K562 (cell line): Measurements from ENCODE around the gene TMPRSS6. TPM values are rescaled to one million over a fixed set of nuclear protein-coding genes. Genes with fewer than 3 reads are reported as not detected.

Source experiments
- ATAC-seq: fragments of 200-7000 bp; cut with Tn5 transposase; 3 replicates; pipeline ENCODE4 v1.9.1; 2020; ENCODE audit warnings: moderate library complexity
- BruUV-seq: library from RNA; stranded (reverse); fragments of 400-500 nt; replicated peaks from 2 replicates; lab custom pipeline; 2021; lab: Mats Ljungman, UMichigan
- CTCF ChIA-PET: fragments of 300-600 bp; formaldehyde crosslinking; extraction: SDS; loops from one replicate; lab custom pipeline; 2021; ENCODE audit warnings: low intra/inter-chr PET ratio; lab: Yijun Ruan, JAX
- POLR2A ChIA-PET: fragments of 300-600, 350-650 bp; sonication (Branson Sonifier 250); formaldehyde crosslinking; extraction: SDS; loops from one replicate; lab custom pipeline; 2021; ENCODE audit warnings: antibody characterized with exemption, inconsistent platforms; lab: Yijun Ruan, JAX
- DNase-seq, 4 experiments: peaks; one replicate each; pipeline versions ENCODE4 v3.0.0 to v3.0.0-alpha.2; 2011 to 2018; ENCODE audit warnings: low spot score in 3 of 4, mixed read lengths in 3 of 4; ENCODE audit errors: extremely low read depth in 1 of 4
- FAIRE-seq: peaks from 2 replicates; lab custom pipeline; 2011; peaks lifted over from hg19 to GRCh38; lab: Jason Lieb, UNC
- H2AFZ ChIP-seq: 2 replicates; pipeline ENCODE4 v1.6.0; 2011; ENCODE audit warnings: low read depth, low read length, control low read depth, inconsistent platforms
- H3K27ac ChIP-seq: fragments of 200-600 bp; 3 replicates; pipeline ENCODE4 v1.8.0; 2011; ENCODE audit warnings: low read depth, mild to moderate bottlenecking, control low read depth, inconsistent platforms, low read length, moderate library complexity, mixed read lengths; ENCODE audit errors: extremely low read depth
- H3K27me3 ChIP-seq, 2 experiments: fragments of 300-600 bp in 1 of 2; 2 replicates in 1 of 2; 3 replicates in 1 of 2; pipeline versions ENCODE4 v1.6.0 to v1.8.0; 2011; ENCODE audit warnings: inconsistent platforms in 2 of 2, low read length in 2 of 2, mild to moderate bottlenecking in 1 of 2, mixed read lengths in 1 of 2, moderate library complexity in 1 of 2; ENCODE audit not compliant: control insufficient read depth in 2 of 2, insufficient read depth in 2 of 2
- H3K36me3 ChIP-seq: fragments of 300-600 bp; 3 replicates; pipeline ENCODE4 v1.8.0; 2011; ENCODE audit warnings: mild to moderate bottlenecking, low read length, inconsistent platforms; ENCODE audit not compliant: control insufficient read depth, insufficient read depth
- H3K4me1 ChIP-seq, 2 experiments: fragments of 200-600 bp in 1 of 2; replicated peaks in 1 of 2; 2 replicates in 1 of 2; 3 replicates in 1 of 2; pipeline versions ENCODE4 v1.5.1 to v1.8.0; 2011; ENCODE audit warnings: inconsistent platforms in 2 of 2, low read length in 2 of 2, mild to moderate bottlenecking in 1 of 2, mixed read lengths in 1 of 2, moderate library complexity in 1 of 2; ENCODE audit not compliant: control insufficient read depth in 2 of 2, insufficient read depth in 2 of 2
- H3K4me2 ChIP-seq: 2 replicates; pipeline ENCODE4 v1.6.1; 2011; ENCODE audit warnings: low read length, control low read depth, inconsistent platforms, mixed read lengths; ENCODE audit not compliant: insufficient read depth
- H3K4me3 ChIP-seq: fragments of 200-600 bp; sonication (generic), shearing (Covaris generic); 2 replicates; pipeline ENCODE4 v1.5.1; 2016; ENCODE audit warnings: control low read depth, inconsistent platforms
- H3K79me2 ChIP-seq: fragments of 200-600 bp; 3 replicates; pipeline ENCODE4 v1.8.0; 2011; ENCODE audit warnings: low read length, inconsistent platforms; ENCODE audit not compliant: control insufficient read depth, insufficient read depth
- H3K9ac ChIP-seq, 2 experiments: 2 replicates each; pipeline versions ENCODE4 v1.6.0 to v1.6.1; 2011; ENCODE audit warnings: low read depth in 2 of 2, low read length in 2 of 2, control low read depth in 1 of 2, inconsistent platforms in 1 of 2, mild to moderate bottlenecking in 1 of 2, mixed read lengths in 1 of 2; ENCODE audit not compliant: insufficient read depth in 1 of 2
- H3K9me1 ChIP-seq: one replicate; pipeline ENCODE4 v1.6.0; 2011; ENCODE audit warnings: inconsistent platforms, mild to moderate bottlenecking, low read length, moderate library complexity; ENCODE audit not compliant: control insufficient read depth, insufficient read depth
- H3K9me3 ChIP-seq: replicated peaks from 2 replicates; pipeline ENCODE4 v1.5.1; 2011; ENCODE audit warnings: low read depth, low read length, inconsistent platforms; ENCODE audit not compliant: control insufficient read depth, insufficient read depth
- H4K20me1 ChIP-seq: replicated peaks from 2 replicates; pipeline ENCODE4 v1.6.1; 2011; ENCODE audit warnings: low read length, inconsistent platforms, mixed read lengths; ENCODE audit not compliant: control insufficient read depth, insufficient read depth
- EGR1 ChIP-seq: fragments of 450-650 bp; conservative IDR thresholded peaks from 2 replicates; pipeline ENCODE4 v1.6.1; 2017; ENCODE audit warnings: mild to moderate bottlenecking
- KLF16 ChIP-seq: IDR thresholded peaks from 2 replicates; pipeline ENCODE4 v1.6.1; 2016; ENCODE audit warnings: antibody characterized with exemption
- PPARD ChIP-seq: fragments of 250-450 bp; sonication (Bioruptor Pico); IDR thresholded peaks from 2 replicates; pipeline ENCODE4 v1.8.0; 2022; ENCODE audit warnings: inconsistent platforms, mild to moderate bottlenecking, moderate library complexity
- PTTG1 ChIP-seq: fragments of 450-650 bp; IDR thresholded peaks from 2 replicates; pipeline ENCODE4 v1.6.1; 2016; ENCODE audit warnings: low read depth, mild to moderate bottlenecking, missing genetic modification characterization, missing compliant biosample characterization
- SMAD1 ChIP-seq: fragments of 150-350 bp; IDR thresholded peaks from 2 replicates; pipeline ENCODE4 v1.6.1; 2014; ENCODE audit warnings: low read length, low read depth; ENCODE audit not compliant: partially characterized antibody
- XRCC4 ChIP-seq: IDR thresholded peaks from one replicate; pipeline ENCODE4 v1.6.1; 2011; ENCODE audit not compliant: insufficient read depth, insufficient read length; ENCODE audit errors: extremely low read depth
- ZNF408 ChIP-seq: fragments of 250-450 bp; sonication (Bioruptor Pico); IDR thresholded peaks from 2 replicates; pipeline ENCODE4 v1.4.0; 2020; ENCODE audit warnings: low read depth, mild to moderate bottlenecking, moderate library complexity
- ZSCAN29 ChIP-seq: fragments of 450-650 bp; IDR thresholded peaks from 2 replicates; pipeline ENCODE4 v1.6.1; 2017
- WGBS: fragments of 100-300 bp; shearing (Covaris generic); methylation state at CpG from one replicate; pipeline ENCODE4 v1.1.6; 2016; ENCODE audit warnings: low coverage, mixed read lengths; ENCODE audit not compliant: insufficient coverage; ENCODE audit errors: missing lambda C conversion rate; 5-methylcytosine and 5-hydroxymethylcytosine counted together
- in situ Hi-C: fragments of 300-500 bp; cut with MboI; formaldehyde crosslinking; loops from 4 replicates; pipeline ENCODE4 v1.15.0; 2018; ENCODE audit warnings: inconsistent platforms, mixed read lengths
- intact Hi-C: fragments of 100-400 bp; cut with micrococcal nuclease; formaldehyde crosslinking; loops from 2 replicates; pipeline ENCODE4 v1.14.2; 2022
- polyA plus RNA-seq, 8 experiments: library from polyadenylated mRNA; depleted of rRNA in 4 of 8; stranded (reverse) in 5 of 8; unstranded in 3 of 8; fragments of >200 nt; fragmentation: Nextera tagmentation in 2 of 8; fragmentation: Illumina TruSeq in 1 of 8; extraction: Ambion mirVana in 2 of 8; extraction: Trizol in 1 of 8; gene quantifications; 2 replicates each; pipeline versions ENCODE4 v1.2.1 to v1.2.3, GENCODE V29; 2011 to 2014; ENCODE audit warnings: inconsistent platforms in 1 of 8, missing spikeins in 1 of 8
- total RNA-seq, 7 experiments: library from RNA; depleted of rRNA in 6 of 7; stranded (reverse); fragments of >200 nt in 6 of 7; fragmentation: Illumina TruSeq in 2 of 7; extraction: Trizol in 2 of 7; gene quantifications; 2 replicates each; pipeline versions ENCODE4 v1.2.1 to v1.2.3, GENCODE V29; 2011 to 2021; ENCODE audit warnings: low replicate concordance in 1 of 7

Gene TMPRSS6
- total and polyA plus RNA-seq, 9 of the 15 experiments (the other 6 are each of a cell fraction or from before 2014, with no cell fraction given), result 0.03 TPM; not detected in 8

- in situ Hi-C loops (no loop called here), intact Hi-C loops (no loop called here)
- FAIRE-seq, result no peak
- Histone ChIP-seq H3K4me3 (no peak overlapping the region), H3K27me3 (peaks cover 4 to 68% of the 10 kb centered on the region in 2 experiments; a peak in 3 of 5 replicates), H3K4me2 (no peak overlapping the region), H3K79me2 (no peaks in the 10 kb centered on the region), H3K27ac (no peak overlapping the region), H3K9me3 (no peaks in the 10 kb centered on the region), H4K20me1 (no peaks in the 10 kb centered on the region; the same call in 1 of the 2 replicates), H3K36me3 (no peaks in the 10 kb centered on the region), H3K9me1 (no peaks in the 10 kb centered on the region), H3K4me1 (no peaks in the 10 kb centered on the region; a peak in 1 of 5 replicates), H2AFZ (no peak overlapping the region), H3K9ac (no peak overlapping the region)
- 6% methylated on average over 5 of the region's 15 CpGs for whole genome bisulfite sequencing
- ATAC-seq, result no peak
- CTCF ChIA-PET, result no interaction called here
- POLR2A ChIA-PET, result interaction anchor here (0.6 kb wide), 1 partner anchor 12 kb away, joined by 3 read pairs; no protein-coding TSS in a partner anchor
- no peak for TF ChIP-seq XRCC4
- DNase-seq, result no peak
- no TSS peak for BruUV-seq
Observed at GRCh38 chr22:37062702-37063381, 46.7 kb downstream of the TMPRSS6 start.

DNA sequence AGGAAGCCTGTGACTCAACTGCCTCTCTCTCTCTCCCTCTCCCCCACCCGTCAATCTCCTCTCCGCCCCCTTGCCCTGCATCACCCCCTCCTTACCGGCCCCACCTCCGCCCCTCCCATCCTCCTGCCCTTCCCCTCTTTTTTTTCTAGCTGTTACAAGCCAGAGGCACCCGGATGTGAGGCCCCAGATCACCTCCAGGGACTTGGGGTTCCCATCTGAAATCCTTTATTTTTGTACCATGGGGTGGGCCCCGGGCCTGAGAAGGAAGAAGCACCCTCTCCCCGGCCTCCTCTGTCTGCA is 47.2 kb downstream of the TMPRSS6 start:
- no peaks in the 10 kb centered on the region for H3K79me2 ChIP-seq
- no peak overlapping the region for H3K9ac ChIP-seq
- no TSS peak for BruUV-seq
- H3K9me3 ChIP-seq, result no peaks in the 10 kb centered on the region
- WGBS, result no CpG with 5 or more reads among the region's 7 CpGs
- ATAC-seq (no peak), FAIRE-seq (no peak), DNase-seq (peak in 1 of 4 experiments; percentile 18)
- no peaks in the 10 kb centered on the region; a peak in 1 of 5 replicates for H3K4me1 ChIP-seq
- H4K20me1 ChIP-seq, result no peaks in the 10 kb centered on the region; the same call in 1 of the 2 replicates
- H3K36me3 ChIP-seq, result no peaks in the 10 kb centered on the region
- in situ Hi-C loops (no loop called here), intact Hi-C loops (no loop called here)
- TF ChIP-seq ZSCAN29 (no peak), KLF16 (no peak), PTTG1 (no peak), EGR1 (0 out of 2 replicates have a peak, but pooled peaks have one; percentile 15), SMAD1 (no peak), PPARD (no peak), ZNF408 (CRISPR knock-in tag) (no peak)
- ChIA-PET POLR2A (no interaction called here), CTCF (no interaction called here)
- no peak overlapping the region for H2AFZ ChIP-seq
- H3K4me3 ChIP-seq, result no peak overlapping the region
- no peak overlapping the region for H3K27ac ChIP-seq
- H3K9me1 ChIP-seq, result no peaks in the 10 kb centered on the region
- H3K4me2 ChIP-seq, result no peak overlapping the region
- H3K27me3 ChIP-seq, result peaks cover 4 to 70% of the 10 kb centered on the region in 2 experiments; a peak in 2 of 5 replicates
